SIG-M5 treated with dmso at 0.1 percent for 504 hours (cell line): ENCODE data around the gene FAM53A.
"Not testable (repeated sequence)": the region's sequence is repeated elsewhere in the genome, so short reads cannot be mapped to it uniquely, and the experiment has no call there.

Source experiments
- DNase-seq: peaks from one replicate; lab custom pipeline; 2025; ENCODE audit not compliant: unreplicated experiment; lab: John Stamatoyannopoulos, UW

The FAM53A gene

GRCh38 chr4:1608196-1608820 lies 75.8 kb downstream of the FAM53A start:
- DNase-seq = no peak

DNA sequence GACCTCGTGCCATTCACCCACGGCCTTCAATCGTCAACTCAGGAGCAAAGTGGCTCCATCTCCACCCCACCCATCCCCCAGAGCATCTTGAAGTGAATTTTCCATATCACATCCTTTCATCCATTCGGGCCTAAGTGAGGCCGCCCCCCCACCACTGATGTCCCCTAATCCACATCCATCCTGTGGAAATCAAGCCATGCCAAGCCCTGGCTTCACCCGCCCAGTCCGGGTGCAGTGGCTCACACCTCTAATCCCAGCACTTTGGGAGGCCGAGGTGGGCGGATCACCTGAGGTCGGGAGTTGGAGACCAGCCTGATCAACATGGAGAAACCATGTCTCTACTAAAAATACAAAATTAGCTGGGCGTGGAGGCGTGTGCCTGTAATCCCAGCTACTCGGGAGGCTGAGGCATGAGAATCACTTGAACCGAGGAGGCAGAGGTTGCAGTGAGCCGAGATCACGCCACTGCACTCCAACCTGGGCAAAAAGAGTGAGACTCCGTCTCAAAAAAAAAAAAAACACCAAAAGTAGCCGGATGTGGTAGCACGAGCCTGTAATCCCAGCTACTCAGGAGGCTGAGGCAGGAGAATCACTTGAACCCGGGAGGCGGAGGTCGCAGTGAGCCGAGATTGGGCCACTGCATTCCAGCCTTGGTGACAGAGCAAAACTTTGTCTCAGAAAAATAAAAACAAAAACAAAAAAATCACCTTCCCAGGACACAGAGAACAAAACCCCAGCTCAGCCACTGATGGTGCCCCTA lies 76.5 kb downstream of the FAM53A start:
- DNase-seq = not testable (repeated sequence)

DNA sequence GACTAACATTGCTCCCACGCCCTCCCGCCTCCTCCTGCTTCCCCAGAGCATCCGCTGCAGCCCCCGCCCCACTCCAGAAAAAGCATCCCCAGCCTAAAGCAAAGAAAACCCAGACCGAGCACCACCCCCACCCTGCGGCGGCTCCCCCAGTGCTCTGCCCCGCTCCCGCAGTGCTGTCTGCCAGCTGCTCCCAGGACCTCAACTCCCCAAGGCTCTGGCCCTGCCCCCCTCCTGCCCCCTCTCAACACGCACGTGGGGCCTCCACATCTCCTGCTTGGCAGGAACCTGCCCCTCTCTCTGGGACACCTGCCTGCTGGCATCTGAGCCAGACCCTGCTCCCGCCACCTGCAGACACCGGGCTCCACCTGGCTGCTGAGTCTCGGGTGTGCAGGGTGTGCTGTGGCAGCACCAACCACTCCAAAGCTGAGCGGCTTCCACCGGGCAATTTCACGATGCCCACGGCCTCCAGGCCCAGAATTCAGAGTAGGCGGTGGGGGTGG lies 79.4 kb downstream of the FAM53A start:
- DNase-seq = no peak

DNA sequence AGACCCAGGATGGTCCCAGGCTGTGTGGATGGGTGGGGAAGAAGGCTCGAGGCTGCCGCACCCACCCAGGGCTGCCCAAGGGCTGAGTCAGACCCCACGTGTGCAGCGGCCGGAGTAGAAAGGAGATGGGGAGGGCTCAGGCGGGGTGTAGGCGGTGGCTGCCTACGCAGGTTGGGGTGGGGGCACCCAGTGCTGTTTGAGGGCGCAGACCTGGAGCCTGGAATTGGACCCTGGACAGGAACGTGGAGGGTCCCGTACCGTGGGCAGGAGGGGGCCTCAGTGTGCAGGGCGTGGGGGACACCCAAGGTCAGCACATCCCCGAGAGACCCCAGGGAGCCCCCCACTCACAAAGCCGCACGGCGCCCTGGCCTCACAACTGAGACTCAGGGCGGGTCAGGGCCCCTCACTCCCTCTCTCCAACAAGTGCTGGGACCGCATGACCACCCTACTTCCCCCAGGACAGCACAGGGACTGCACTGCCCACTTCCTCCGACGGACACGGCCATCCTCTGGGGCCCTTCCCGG lies 79.9 kb downstream of the FAM53A start:
- DNase-seq = no peak

DNA sequence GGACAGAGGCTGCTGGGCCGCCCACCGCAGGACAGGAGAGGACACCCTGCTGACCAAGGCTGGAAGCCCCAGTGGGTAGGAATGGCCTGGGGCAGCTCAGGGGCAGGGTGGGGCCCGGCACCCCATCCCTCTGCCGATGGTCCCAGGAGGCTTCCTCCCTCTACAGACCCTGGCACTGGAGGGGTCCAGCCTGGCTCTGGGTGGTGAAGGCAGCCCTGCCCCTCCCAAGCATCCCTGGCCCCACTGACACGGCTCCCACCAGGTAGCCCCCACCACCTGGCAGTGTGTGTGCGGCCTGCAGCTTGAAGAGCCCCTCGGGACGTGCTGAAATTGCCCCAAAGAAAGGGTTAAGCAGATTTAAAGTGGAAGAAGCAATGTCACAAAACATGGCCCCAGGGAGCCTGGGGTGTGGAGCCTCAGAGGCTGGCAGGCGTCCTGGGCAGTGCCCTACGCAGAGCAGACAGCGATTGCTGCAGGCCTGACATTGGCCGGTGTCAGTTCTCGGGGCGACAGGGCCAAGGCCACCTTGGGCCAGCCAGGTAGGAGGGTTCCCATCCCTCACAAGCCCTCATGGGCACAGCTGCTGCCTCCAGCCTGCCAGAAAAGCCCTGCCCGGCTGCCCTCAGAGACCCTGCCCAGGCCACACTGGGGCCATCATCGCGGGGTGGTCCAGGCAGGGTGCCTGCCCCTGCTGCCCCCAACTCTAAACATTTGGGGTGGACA lies 80.5 kb downstream of the FAM53A start:
- DNase-seq = no peak

DNA sequence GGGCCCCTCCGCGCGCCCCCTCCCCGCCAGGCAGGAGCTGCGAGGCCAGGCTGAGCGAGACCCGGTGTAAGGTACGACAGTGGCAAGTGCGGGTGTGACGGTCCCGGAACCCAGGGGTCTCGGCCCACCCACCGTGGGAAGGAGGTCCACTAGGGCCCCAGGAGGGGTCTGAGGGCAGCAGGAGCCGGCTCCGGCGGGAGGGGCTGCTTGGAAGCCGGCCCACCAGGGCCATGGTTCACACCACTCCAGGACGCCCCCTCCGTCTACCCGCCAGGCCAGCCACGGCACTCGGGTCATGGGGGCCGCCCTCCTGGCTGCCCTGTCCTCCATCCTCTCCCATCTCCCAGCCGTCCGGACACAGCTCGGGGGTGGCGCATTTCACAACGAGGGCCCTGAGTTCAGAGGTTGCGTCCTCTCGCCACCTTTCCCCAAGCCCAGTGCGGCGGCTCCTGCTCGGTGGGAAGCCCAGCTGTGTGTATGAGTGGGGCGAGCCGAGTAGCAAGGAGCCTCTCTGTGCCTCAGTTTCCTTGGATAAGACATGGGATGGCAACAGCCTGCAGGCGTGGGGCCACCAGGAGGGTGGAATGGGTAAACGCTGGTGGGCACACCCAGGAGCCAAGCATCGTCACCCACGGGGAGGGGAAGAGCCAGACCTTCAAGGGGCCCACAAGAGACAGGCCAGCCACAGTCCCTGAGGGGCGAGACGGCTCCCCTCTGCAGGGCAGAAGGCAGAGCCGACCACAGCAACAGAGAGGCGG lies 81.3 kb downstream of the FAM53A start:
- no peak for DNase-seq

DNA sequence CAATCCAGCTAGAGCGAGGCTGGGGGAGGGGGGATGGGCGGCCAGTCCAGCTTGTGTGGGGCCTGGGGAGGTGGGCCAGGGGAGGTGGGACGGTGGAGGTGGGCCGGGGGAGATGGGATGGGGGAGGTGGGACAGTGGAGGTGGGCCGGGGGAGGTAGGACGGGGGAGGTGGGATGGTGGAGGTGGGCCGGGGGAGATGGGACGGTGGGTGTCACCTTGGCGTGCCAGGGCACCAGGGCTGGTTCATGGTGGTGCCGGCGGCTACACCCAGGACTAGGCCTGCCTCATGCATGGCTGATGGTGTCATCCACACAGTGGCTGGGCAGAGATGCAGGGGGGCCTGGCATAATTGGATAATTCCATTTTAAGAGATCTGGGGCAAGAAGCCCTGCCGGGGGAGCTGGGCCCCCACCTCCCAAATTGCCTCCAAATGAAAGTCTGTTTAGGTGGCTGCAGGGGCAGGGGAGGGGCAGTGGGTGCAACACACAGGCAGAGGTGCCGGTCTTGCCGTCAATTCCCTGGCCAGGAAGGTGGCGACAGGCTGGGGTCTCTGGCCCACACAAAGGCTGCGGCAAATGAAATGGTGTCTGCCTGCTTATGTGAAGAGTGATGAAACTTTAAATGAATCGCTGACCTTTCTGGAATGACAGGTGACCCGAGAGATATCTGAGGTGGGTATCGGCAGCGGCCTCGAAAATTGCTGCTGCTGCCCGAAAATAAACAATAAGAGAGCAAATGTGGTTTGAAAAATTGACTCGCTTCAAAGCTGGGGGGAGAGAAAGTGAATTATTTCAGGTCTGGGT lies 82.1 kb downstream of the FAM53A start:
- DNase-seq = no peak

- no peak for DNase-seq
Observed at GRCh38 chr4:1601533-1601835, 82.6 kb downstream of the FAM53A start.

DNA sequence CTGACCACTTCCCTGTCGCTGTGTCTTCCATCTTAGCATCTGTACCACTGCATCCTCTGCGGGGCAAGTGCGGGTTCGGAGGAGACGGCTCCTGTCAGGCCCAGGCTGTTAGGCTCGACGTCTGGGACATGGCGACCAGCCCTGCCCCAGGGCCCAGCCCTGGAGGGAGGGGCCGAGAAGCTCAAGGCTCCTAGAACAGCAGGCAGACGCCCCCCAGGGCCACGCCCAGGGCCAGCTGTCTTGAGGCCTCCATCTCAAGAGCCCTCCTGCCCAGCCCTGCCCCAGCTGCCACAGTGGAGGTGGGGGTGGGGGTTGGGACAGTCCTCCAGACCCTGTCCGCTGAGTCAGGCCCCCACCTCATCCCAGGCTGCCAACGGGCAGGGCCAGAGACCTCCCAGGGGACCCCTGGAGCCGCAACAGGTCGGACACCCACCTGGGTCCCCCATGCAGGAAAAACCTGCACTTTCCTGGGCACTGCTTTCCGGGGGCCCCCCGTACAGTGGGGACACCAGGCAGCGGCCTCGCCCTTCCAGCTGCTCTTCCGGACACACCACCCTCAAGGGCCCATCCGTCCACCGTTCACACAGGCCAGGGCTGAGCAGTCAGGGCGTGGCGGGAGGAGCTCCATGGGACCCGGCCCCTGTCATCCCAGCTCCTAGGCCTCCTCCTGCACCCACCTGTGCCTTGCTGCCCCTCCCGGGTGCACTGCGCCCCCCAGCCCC lies 83.1 kb downstream of the FAM53A start:
- no peak for DNase-seq

DNA sequence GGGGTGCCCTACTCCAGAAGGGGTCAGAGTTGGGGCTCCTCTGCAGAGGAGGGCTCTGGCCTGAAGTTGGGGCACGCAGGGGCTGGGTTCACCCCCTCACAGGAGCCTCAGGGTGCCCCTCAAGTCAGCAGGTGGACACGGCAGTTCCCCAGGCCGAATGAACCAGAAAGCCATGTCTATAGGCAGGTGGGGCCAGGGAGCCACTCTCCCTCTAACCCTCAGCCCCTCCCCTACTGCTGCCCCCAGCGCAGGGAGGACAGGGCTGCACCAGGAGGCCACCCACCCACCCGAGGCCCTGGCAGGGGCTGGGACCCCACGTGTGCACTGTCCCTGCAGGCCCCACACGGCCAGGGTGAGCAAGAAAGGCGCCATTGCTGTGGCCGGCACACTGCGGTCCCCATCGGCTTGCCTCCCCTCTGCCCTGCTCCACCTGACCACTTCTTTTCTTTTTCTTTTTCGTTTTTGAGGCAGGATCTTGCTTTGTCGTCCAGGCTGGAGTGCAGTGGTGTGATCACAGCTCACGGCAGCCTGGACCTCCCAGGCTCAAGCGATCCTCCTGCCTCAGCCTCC lies 83.8 kb downstream of the FAM53A start:
- DNase-seq = no peak

- no peak for DNase-seq
Observed at GRCh38 chr4:1599491-1600210, 84.5 kb downstream of the FAM53A start.

- DNase-seq = no peak
Observed at GRCh38 chr4:1599026-1599481, 85.1 kb downstream of the FAM53A start.

GRCh38 chr4:1598206-1599025 lies 85.7 kb downstream of the FAM53A start:
- DNase-seq = no peak

GRCh38 chr4:1597021-1597931 lies 86.8 kb downstream of the FAM53A start:
- DNase-seq = no peak

DNA sequence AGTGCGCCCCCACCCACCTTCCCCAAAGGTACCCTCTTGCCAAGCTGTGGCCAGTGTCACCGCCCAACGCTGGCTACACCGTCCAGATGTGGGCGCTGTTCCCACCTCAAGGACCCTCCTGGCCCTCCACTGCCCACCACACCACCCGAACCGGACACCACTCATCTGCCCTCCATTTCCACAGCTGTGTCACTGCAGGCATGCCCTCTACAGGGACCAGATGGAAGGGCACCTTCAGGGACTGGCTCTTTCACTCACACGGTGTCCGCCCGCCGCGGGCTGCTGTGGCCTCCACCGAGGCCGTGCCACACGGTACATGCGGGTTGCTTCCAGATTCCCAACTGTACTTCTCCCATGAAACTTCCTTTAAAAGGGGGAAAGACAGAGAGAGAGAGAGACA lies 87.7 kb downstream of the FAM53A start:
- DNase-seq = no peak

GRCh38 chr4:1595789-1596325 lies 88.3 kb downstream of the FAM53A start:
- no peak for DNase-seq
